HUES6 (cell line): ENCODE measurements around the gene RAPSN.
"Not testable (repeated sequence)": the region's sequence is repeated elsewhere in the genome, so short reads cannot be mapped to it uniquely, and the experiment has no call there.

Experiments used
- H3K27ac ChIP-seq: 2 replicates; pipeline ENCODE4 v1.7.0; 2013; ENCODE audit warnings: low read depth, mild to moderate bottlenecking, low read length, inconsistent platforms
- H3K27me3 ChIP-seq: 2 replicates; pipeline ENCODE4 v1.6.1; 2013; ENCODE audit warnings: low read length; ENCODE audit not compliant: control insufficient read depth, insufficient read depth
- H3K36me3 ChIP-seq: 2 replicates; pipeline ENCODE4 v1.6.1; 2013; ENCODE audit warnings: low read length; ENCODE audit not compliant: control insufficient read depth, insufficient read depth
- H3K4me1 ChIP-seq: 2 replicates; pipeline ENCODE4 v1.6.1; 2013; ENCODE audit warnings: low read length; ENCODE audit not compliant: control insufficient read depth, insufficient read depth
- H3K4me3 ChIP-seq: 2 replicates; pipeline ENCODE4 v1.5.1; 2013; ENCODE audit warnings: low read depth, low read length
- H3K9ac ChIP-seq: one replicate; pipeline ENCODE4 v1.6.1; 2013; ENCODE audit warnings: mild to moderate bottlenecking, low read length
- H3K9me3 ChIP-seq: 2 replicates; pipeline ENCODE4 v1.6.1; 2013; ENCODE audit warnings: low read depth, low read length; ENCODE audit not compliant: control insufficient read depth, insufficient read depth

The RAPSN gene

GRCh38 chr11:47461876-47462275, 12.9 kb upstream of the RAPSN start:
- Histone ChIP-seq H3K9me3 (no peaks in the 10 kb centered on the region), H3K9ac (no peak overlapping the region), H3K4me1 (peaks cover 8% of the 10 kb centered on the region), H3K4me3 (no peak overlapping the region), H3K36me3 (peaks cover 21% of the 10 kb centered on the region), H3K27ac (no peak overlapping the region), H3K27me3 (no peaks in the 10 kb centered on the region)

GRCh38 chr11:47460571-47461235, 11.8 kb upstream of the RAPSN start:
- H3K4me1 ChIP-seq: peaks cover 5% of the 10 kb centered on the region; the same call in 1 of the 2 replicates
- no peak overlapping the region for H3K9ac ChIP-seq
- no peak overlapping the region for H3K4me3 ChIP-seq
- H3K9me3 ChIP-seq: no peaks in the 10 kb centered on the region
- no peak overlapping the region for H3K27ac ChIP-seq
- H3K27me3 ChIP-seq: no peaks in the 10 kb centered on the region
- H3K36me3 ChIP-seq: peaks cover 21% of the 10 kb centered on the region

GRCh38 chr11:47454258-47454671, 5.3 kb upstream of the RAPSN start:
- H3K9me3 ChIP-seq, H3K27me3 ChIP-seq, H3K27ac ChIP-seq, H3K9ac ChIP-seq, H3K36me3 ChIP-seq, H3K4me3 ChIP-seq, H3K4me1 ChIP-seq: not testable (repeated sequence)

GRCh38 chr11:47453365-47453764, 4.4 kb upstream of the RAPSN start:
- Histone ChIP-seq H3K9me3 (no peaks in the 10 kb centered on the region), H3K9ac (no peak overlapping the region), H3K36me3 (no peaks in the 10 kb centered on the region), H3K27ac (no peak overlapping the region), H3K27me3 (no peaks in the 10 kb centered on the region), H3K4me1 (no peaks in the 10 kb centered on the region), H3K4me3 (no peak overlapping the region)

- Histone ChIP-seq H3K4me1 (no peaks in the 10 kb centered on the region), H3K27me3 (no peaks in the 10 kb centered on the region), H3K9ac (no peak overlapping the region), H3K9me3 (no peaks in the 10 kb centered on the region), H3K4me3 (no peak overlapping the region), H3K36me3 (no peaks in the 10 kb centered on the region), H3K27ac (no peak overlapping the region)
These were observed 3.1 kb upstream of the RAPSN start for GRCh38 chr11:47451990-47452389.

- H3K9me3 ChIP-seq: no peaks in the 10 kb centered on the region
- no peaks in the 10 kb centered on the region for H3K36me3 ChIP-seq
- no peak overlapping the region for H3K27ac ChIP-seq
- H3K27me3 ChIP-seq: no peaks in the 10 kb centered on the region
- no peak overlapping the region for H3K4me3 ChIP-seq
- H3K4me1 ChIP-seq: no peaks in the 10 kb centered on the region
- no peak overlapping the region for H3K9ac ChIP-seq
These were observed 2.5 kb upstream of the RAPSN start for GRCh38 chr11:47451436-47451835.

GRCh38 chr11:47449541-47449940, 605 bp upstream of the RAPSN start:
- H3K4me1 ChIP-seq: no peaks in the 10 kb centered on the region
- H3K9me3 ChIP-seq: no peaks in the 10 kb centered on the region
- H3K9ac ChIP-seq: no peak overlapping the region

GRCh38 chr11:47447906-47448305, 1.0 kb downstream of the RAPSN start:
- no peaks in the 10 kb centered on the region for H3K27me3 ChIP-seq
- H3K9ac ChIP-seq: no peak overlapping the region
- H3K9me3 ChIP-seq: no peaks in the 10 kb centered on the region
- H3K36me3 ChIP-seq: no peaks in the 10 kb centered on the region
- H3K27ac ChIP-seq: no peak overlapping the region
- no peaks in the 10 kb centered on the region for H3K4me1 ChIP-seq
- H3K4me3 ChIP-seq: no peak overlapping the region

More at GRCh38 chr11:47449541-47449940, 605 bp upstream of the RAPSN start:
- no peaks in the 10 kb centered on the region for H3K36me3 ChIP-seq
- H3K27ac ChIP-seq: no peak overlapping the region
- no peaks in the 10 kb centered on the region for H3K27me3 ChIP-seq
- H3K4me3 ChIP-seq: no peak overlapping the region

GRCh38 chr11:47446833-47447232, 2.1 kb downstream of the RAPSN start:
- Histone ChIP-seq H3K27ac (no peak overlapping the region), H3K9ac (no peak overlapping the region), H3K4me3 (no peak overlapping the region)

GRCh38 chr11:47445840-47446239, 3.1 kb downstream of the RAPSN start:
- Histone ChIP-seq H3K4me3 (no peak overlapping the region), H3K9ac (no peak overlapping the region), H3K27ac (no peak overlapping the region), H3K9me3 (no peaks in the 10 kb centered on the region), H3K27me3 (no peaks in the 10 kb centered on the region), H3K36me3 (no peaks in the 10 kb centered on the region), H3K4me1 (no peaks in the 10 kb centered on the region)

More at GRCh38 chr11:47446833-47447232, 2.1 kb downstream of the RAPSN start:
- Histone ChIP-seq H3K9me3 (no peaks in the 10 kb centered on the region), H3K36me3 (no peaks in the 10 kb centered on the region), H3K27me3 (no peaks in the 10 kb centered on the region), H3K4me1 (no peaks in the 10 kb centered on the region)

GRCh38 chr11:47443817-47444216, 5.1 kb downstream of the RAPSN start:
- Histone ChIP-seq H3K36me3 (no peaks in the 10 kb centered on the region), H3K4me1 (no peaks in the 10 kb centered on the region), H3K4me3 (no peak overlapping the region), H3K9ac (no peak overlapping the region), H3K27ac (no peak overlapping the region), H3K9me3 (no peaks in the 10 kb centered on the region), H3K27me3 (no peaks in the 10 kb centered on the region)
